ENCODE data around the gene MASP2. TPM values are rescaled to one million over a fixed set of nuclear protein-coding genes. Genes with fewer than 3 reads are reported as not detected.
A peak's percentile ranks its signal among the peaks of the same experiment; 100 is the strongest.

Gene MASP2
- total and polyA plus RNA-seq, 10 of the 15 experiments (the other 5 are each of a cell fraction or from before 2014, with no cell fraction given) = 0.04 to 0.21 (median 0.06) TPM; not detected in 7

DNA sequence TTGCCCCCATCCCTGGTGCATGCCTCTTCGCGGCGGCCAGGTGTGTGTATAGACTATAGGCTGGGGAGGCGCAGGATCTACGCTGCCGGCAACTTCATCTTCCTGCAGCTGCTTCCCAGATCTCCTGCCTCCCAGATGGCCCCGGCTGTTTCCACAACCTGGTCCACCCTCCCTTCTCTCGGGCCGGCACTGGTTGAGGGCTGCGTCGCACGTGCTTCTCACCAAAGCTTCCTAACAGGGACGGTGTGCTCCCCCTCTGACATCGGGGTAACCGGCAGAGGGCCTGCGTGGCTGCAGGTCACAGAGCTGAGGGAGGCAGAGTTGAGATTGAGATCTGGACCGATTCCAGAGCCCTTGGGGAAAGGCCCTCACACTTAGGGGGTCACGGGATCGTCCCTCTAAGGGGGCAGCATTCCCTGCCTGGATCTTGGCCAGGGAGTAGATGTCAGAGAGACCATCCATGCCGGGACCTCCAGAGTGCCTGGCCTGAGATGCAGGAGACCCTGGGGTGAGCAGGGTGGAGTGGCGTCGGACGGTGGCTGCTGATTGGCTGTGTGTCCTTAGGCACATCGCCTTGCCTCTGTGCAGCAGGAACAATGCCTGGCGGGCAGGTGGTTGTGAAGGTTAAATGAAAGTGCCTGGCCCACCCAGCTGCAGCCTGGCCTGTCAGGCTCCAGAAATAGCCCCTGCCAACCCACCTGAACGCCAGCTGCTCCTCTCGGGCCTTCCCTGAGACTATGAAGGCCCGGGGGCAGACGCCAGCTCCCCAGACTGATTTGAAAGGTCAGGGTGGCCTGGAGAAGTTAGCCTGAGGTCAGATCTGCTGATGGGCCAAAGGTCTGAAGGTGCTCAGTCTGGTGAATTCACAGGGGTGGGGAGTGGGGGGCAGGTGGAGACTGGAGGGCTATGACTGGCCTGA, 6.1 kb upstream of the MASP2 start:
- WGBS (ENCODE audit: insufficient coverage, insufficient replicate concordance, low lambda C conversion rate, missing lambda C conversion rate) = 49% methylated on average over 29 of the region's 29 CpGs
- peaks cover 2% of the 10 kb centered on the region for H3K79me2 ChIP-seq (ENCODE audit: control insufficient read depth, insufficient read depth, low read length)
- H3K9ac ChIP-seq (ENCODE audit: control insufficient read depth, insufficient read depth, low read length) = no peak overlapping the region
- ATAC-seq (peak; percentile 48), FAIRE-seq (no peak), DNase-seq (ENCODE audit: low read depth, low spot score) (no peak)
- no peaks in the 10 kb centered on the region for H4K20me1 ChIP-seq (ENCODE audit: control insufficient read depth, insufficient read depth)
- intact Hi-C loops (cut with micrococcal nuclease; ENCODE audit: unreplicated experiment) (no loop called here), in situ Hi-C loops (cut with MboI) (no loop called here)
- H3K4me2 ChIP-seq (ENCODE audit: control insufficient read depth, insufficient read depth) = no peak overlapping the region
- ChIA-PET SMC1A (ENCODE audit: uncharacterized antibody, unreplicated experiment) (no interaction called here), POLR2A (no interaction called here), CTCF (interaction anchor here (3.3 kb wide), 1 partner anchor 15 kb away, joined by 15 read pairs; no protein-coding TSS in a partner anchor), RAD21 (ENCODE audit: unreplicated experiment) (interaction anchor here (1.4 kb wide), 1 partner anchor 15 kb away, joined by 5 read pairs; no protein-coding TSS in a partner anchor)
- no peak overlapping the region for H3K4me3 ChIP-seq
- peaks cover 4% of the 10 kb centered on the region in 2 experiments; a peak in 3 of 4 replicates for H3K36me3 ChIP-seq (ENCODE audit: control insufficient read depth in 2 of 2, insufficient read depth in 2 of 2, low read length in 1 of 2)
- no peaks in the 10 kb centered on the region for H3K27me3 ChIP-seq (replicated peaks in 1 of 2; ENCODE audit: control insufficient read depth in 2 of 2, insufficient read depth in 2 of 2, low read length in 1 of 2)
- no peaks in the 10 kb centered on the region for H3K9me3 ChIP-seq (replicated peaks; ENCODE audit: control insufficient read depth, insufficient read depth, low read length)
- no peak overlapping the region for H3K27ac ChIP-seq (ENCODE audit: control insufficient read depth, insufficient read depth)
- no TSS peak for BruUV-seq (replicated peaks)
- peaks cover 12% of the 10 kb centered on the region for H3K4me1 ChIP-seq (ENCODE audit: control insufficient read depth, insufficient read depth, low read length)
- no peak overlapping the region for H2AFZ ChIP-seq (ENCODE audit: control insufficient read depth, low read depth, low read length)
- TF ChIP-seq RB1 (IDR thresholded peaks at IDR 0.05; ENCODE audit: borderline replicate concordance) = no peak
- TF ChIP-seq, protein P1, sequence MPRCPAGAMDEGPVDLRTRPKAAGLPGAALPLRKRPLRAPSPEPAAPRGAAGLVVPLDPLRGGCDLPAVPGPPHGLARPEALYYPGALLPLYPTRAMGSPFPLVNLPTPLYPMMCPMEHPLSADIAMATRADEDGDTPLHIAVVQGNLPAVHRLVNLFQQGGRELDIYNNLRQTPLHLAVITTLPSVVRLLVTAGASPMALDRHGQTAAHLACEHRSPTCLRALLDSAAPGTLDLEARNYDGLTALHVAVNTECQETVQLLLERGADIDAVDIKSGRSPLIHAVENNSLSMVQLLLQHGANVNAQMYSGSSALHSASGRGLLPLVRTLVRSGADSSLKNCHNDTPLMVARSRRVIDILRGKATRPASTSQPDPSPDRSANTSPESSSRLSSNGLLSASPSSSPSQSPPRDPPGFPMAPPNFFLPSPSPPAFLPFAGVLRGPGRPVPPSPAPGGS (IDR thresholded peaks at IDR 0.05; ENCODE audit: borderline replicate concordance, insufficient read depth, low read depth, low read length, poor library complexity, severe bottlenecking) = peak; percentile 3
- 0 out of 4 replicates have a peak, but pooled peaks of 1 of the 2 experiments have one; percentile 7 for TF ChIP-seq BHLHE40 (IDR thresholded peaks at IDR 0.05; ENCODE audit: borderline replicate concordance in 1 of 2, low read depth in 2 of 2, low read length in 1 of 2)
- no peak for TF ChIP-seq MTA2 (IDR thresholded peaks at IDR 0.05; ENCODE audit: low read depth)
- peak; percentile 46; the same call in 1 of the 2 replicates for TF ChIP-seq MTA3 (IDR thresholded peaks at IDR 0.05; ENCODE audit: borderline replicate concordance, low read length)
- no peak for TF ChIP-seq ZNF24 (IDR thresholded peaks at IDR 0.05)
- TF ChIP-seq CREB1 (IDR thresholded peaks at IDR 0.05; ENCODE audit: low read depth) = no peak
- 0 out of 2 replicates have a peak, but pooled peaks have one; percentile 32 for TF ChIP-seq TCF12 (IDR thresholded peaks at IDR 0.05; ENCODE audit: low read depth, low read length)
- no peak for TF ChIP-seq SUPT20H (IDR thresholded peaks at IDR 0.05; ENCODE audit: borderline replicate concordance, control insufficient read depth, low read depth, low read length)
- TF ChIP-seq, protein P2, sequence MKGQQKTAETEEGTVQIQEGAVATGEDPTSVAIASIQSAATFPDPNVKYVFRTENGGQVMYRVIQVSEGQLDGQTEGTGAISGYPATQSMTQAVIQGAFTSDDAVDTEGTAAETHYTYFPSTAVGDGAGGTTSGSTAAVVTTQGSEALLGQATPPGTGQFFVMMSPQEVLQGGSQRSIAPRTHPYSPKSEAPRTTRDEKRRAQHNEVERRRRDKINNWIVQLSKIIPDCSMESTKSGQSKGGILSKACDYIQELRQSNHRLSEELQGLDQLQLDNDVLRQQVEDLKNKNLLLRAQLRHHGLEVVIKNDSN (IDR thresholded peaks at IDR 0.05; ENCODE audit: borderline replicate concordance, extremely low read length, insufficient read depth, low read depth, low read length) = no peak
- TF ChIP-seq MYC (IDR thresholded peaks at IDR 0.05; ENCODE audit: insufficient read depth, insufficient read length, insufficient replicate concordance, low read length, severe bottlenecking) = peak; percentile 52
- TF ChIP-seq NFYB (IDR thresholded peaks at IDR 0.05; ENCODE audit: insufficient read depth, low read depth, low read length) = no peak
- no peak for TF ChIP-seq IRF4 (IDR thresholded peaks at IDR 0.05; ENCODE audit: low read depth, low read length)
- 0 out of 2 replicates have a peak, but pooled peaks have one; percentile 32 for TF ChIP-seq TCF3 (IDR thresholded peaks at IDR 0.05; ENCODE audit: borderline replicate concordance, insufficient read depth, low read depth, low read length)
- TF ChIP-seq NR2F1 (conservative IDR thresholded peaks at IDR 0.05) = no peak
- no peak for TF ChIP-seq ZBED1 (IDR thresholded peaks at IDR 0.05; ENCODE audit: borderline replicate concordance)
- TF ChIP-seq HDGF (IDR thresholded peaks at IDR 0.05) = no peak
- no peak for TF ChIP-seq NRF1 (conservative IDR thresholded peaks at IDR 0.05; ENCODE audit: low read depth, low read length)
- no peak for TF ChIP-seq FOXM1 (IDR thresholded peaks at IDR 0.05; ENCODE audit: low read depth, low read length)
- TF ChIP-seq RBBP5 (conservative IDR thresholded peaks at IDR 0.05) = no peak

All from GM12878 (cell line).